ENCODE data around the gene MUC4.

Gene MUC4

GRCh38 chr3:195845483-195845882 lies 33.8 kb upstream of the MUC4 start:
- H2AFZ ChIP-seq (ENCODE audit: low read length), result no peak overlapping the region
- no peaks in the 10 kb centered on the region for H3K27me3 ChIP-seq (ENCODE audit: insufficient read depth, low read length, poor library complexity, severe bottlenecking)
- no peaks in the 10 kb centered on the region for H3K9me3 ChIP-seq (ENCODE audit: insufficient read depth, low read depth, low read length)
- H3K4me2 ChIP-seq (ENCODE audit: low read depth, low read length, poor library complexity, severe bottlenecking), result no peak overlapping the region
- no peak for TF ChIP-seq CTCF (conservative IDR thresholded peaks at IDR 0.05; ENCODE audit: low read length)
- TF ChIP-seq EZH2phosphoT487 (IDR thresholded peaks at IDR 0.05; ENCODE audit: borderline replicate concordance), result no peak
- no peaks in the 10 kb centered on the region for H4K20me1 ChIP-seq (ENCODE audit: insufficient read depth, low read length, poor library complexity, severe bottlenecking)
- H3K79me2 ChIP-seq (ENCODE audit: insufficient read depth, low read length), result no peaks in the 10 kb centered on the region
- no peaks in the 10 kb centered on the region for H3K9me2 ChIP-seq (replicated peaks; ENCODE audit: low read depth, low read length)
- H3K4me1 ChIP-seq (ENCODE audit: insufficient read depth, low read length, poor library complexity, severe bottlenecking), result no peaks in the 10 kb centered on the region
- no peak overlapping the region for H3K4me3 ChIP-seq (ENCODE audit: low read length, poor library complexity, severe bottlenecking)
- no peak overlapping the region for H3K9ac ChIP-seq (ENCODE audit: low read depth, low read length, poor library complexity, severe bottlenecking)
- H3K36me3 ChIP-seq (ENCODE audit: insufficient read depth, low read length), result no peaks in the 10 kb centered on the region
- H3F3A ChIP-seq (ENCODE audit: low read depth), result no peaks in the 10 kb centered on the region

GRCh38 chr3:195844671-195845218 lies 33.0 kb upstream of the MUC4 start:
- Histone ChIP-seq H2AFZ (ENCODE audit: low read length) (no peak overlapping the region), H3F3A (ENCODE audit: low read depth) (no peaks in the 10 kb centered on the region), H3K4me2 (ENCODE audit: low read depth, low read length, poor library complexity, severe bottlenecking) (no peak overlapping the region), H4K20me1 (ENCODE audit: insufficient read depth, low read length, poor library complexity, severe bottlenecking) (no peaks in the 10 kb centered on the region), H3K9me3 (ENCODE audit: insufficient read depth, low read depth, low read length) (no peaks in the 10 kb centered on the region), H3K9me2 (replicated peaks; ENCODE audit: low read depth, low read length) (no peaks in the 10 kb centered on the region), H3K79me2 (ENCODE audit: insufficient read depth, low read length) (no peaks in the 10 kb centered on the region), H3K36me3 (ENCODE audit: insufficient read depth, low read length) (no peaks in the 10 kb centered on the region), H3K27me3 (ENCODE audit: insufficient read depth, low read length, poor library complexity, severe bottlenecking) (no peaks in the 10 kb centered on the region), H3K9ac (ENCODE audit: low read depth, low read length, poor library complexity, severe bottlenecking) (no peak overlapping the region), H3K4me1 (ENCODE audit: insufficient read depth, low read length, poor library complexity, severe bottlenecking) (no peaks in the 10 kb centered on the region), H3K4me3 (ENCODE audit: low read length, poor library complexity, severe bottlenecking) (no peak overlapping the region)
- TF ChIP-seq EZH2phosphoT487 (IDR thresholded peaks at IDR 0.05; ENCODE audit: borderline replicate concordance) (no peak), CTCF (conservative IDR thresholded peaks at IDR 0.05; ENCODE audit: low read length) (no peak)

- Histone ChIP-seq H3K9me2 (replicated peaks; ENCODE audit: low read depth, low read length) (no peaks in the 10 kb centered on the region), H3F3A (ENCODE audit: low read depth) (no peaks in the 10 kb centered on the region), H4K20me1 (ENCODE audit: insufficient read depth, low read length, poor library complexity, severe bottlenecking) (no peaks in the 10 kb centered on the region), H3K4me1 (ENCODE audit: insufficient read depth, low read length, poor library complexity, severe bottlenecking) (no peaks in the 10 kb centered on the region), H3K27me3 (ENCODE audit: insufficient read depth, low read length, poor library complexity, severe bottlenecking) (no peaks in the 10 kb centered on the region), H3K36me3 (ENCODE audit: insufficient read depth, low read length) (no peaks in the 10 kb centered on the region), H3K4me3 (ENCODE audit: low read length, poor library complexity, severe bottlenecking) (no peak overlapping the region), H2AFZ (ENCODE audit: low read length) (no peak overlapping the region), H3K4me2 (ENCODE audit: low read depth, low read length, poor library complexity, severe bottlenecking) (no peak overlapping the region), H3K9me3 (ENCODE audit: insufficient read depth, low read depth, low read length) (no peaks in the 10 kb centered on the region), H3K79me2 (ENCODE audit: insufficient read depth, low read length) (no peaks in the 10 kb centered on the region), H3K9ac (ENCODE audit: low read depth, low read length, poor library complexity, severe bottlenecking) (no peak overlapping the region)
- no peak for TF ChIP-seq CTCF (conservative IDR thresholded peaks at IDR 0.05; ENCODE audit: low read length)
- TF ChIP-seq EZH2phosphoT487 (IDR thresholded peaks at IDR 0.05; ENCODE audit: borderline replicate concordance), result no peak
Observed at GRCh38 chr3:195839260-195840010, 27.7 kb upstream of the MUC4 start.
